Activated B cell treated with CpG ODN at 0.5 μM for 24 hours (primary cell): ENCODE measurements around the gene LRWD1. TPM values are rescaled to one million over a fixed set of nuclear protein-coding genes. Genes with fewer than 3 reads are reported as not detected.
"Not testable (repeated sequence)": the region's sequence is repeated elsewhere in the genome, so short reads cannot be mapped to it uniquely, and the experiment has no call there.

Experiments
- ATAC-seq: fragments of 200-7000 bp; cut with Tn5 transposase; one replicate; pipeline ENCODE4 v1.10.0; 2021; ENCODE audit warnings: low read depth, mild to moderate bottlenecking, moderate library complexity
- CTCF ChIA-PET: fragments of 350-600 bp; sonication (Branson Sonifier 250); formaldehyde crosslinking; loops from one replicate; lab custom pipeline; 2021; ENCODE audit warnings: antibody characterized with exemption; lab: Charles Lee
- POLR2A ChIA-PET: fragments of 350-600 bp; sonication (Branson Sonifier 250); formaldehyde crosslinking; loops from one replicate; lab custom pipeline; 2021; ENCODE audit warnings: antibody characterized with exemption; lab: Charles Lee
- DNase-seq: peaks from one replicate; pipeline ENCODE4 v3.0.0; 2022
- H3K27ac Mint-ChIP-seq: one replicate; pipeline ENCODE4 v1.8.0; 2020; ENCODE audit warnings: mixed read lengths
- H3K27me3 Mint-ChIP-seq: one replicate; pipeline ENCODE4 v1.8.0; 2021; ENCODE audit warnings: mixed read lengths
- H3K36me3 Mint-ChIP-seq: one replicate; pipeline ENCODE4 v1.8.0; 2021; ENCODE audit warnings: low read depth, mixed read lengths
- H3K4me1 Mint-ChIP-seq: one replicate; pipeline ENCODE4 v1.8.0; 2021; ENCODE audit warnings: mixed read lengths
- H3K4me3 Mint-ChIP-seq: one replicate; pipeline ENCODE4 v1.8.0; 2020; ENCODE audit warnings: mild to moderate bottlenecking, mixed read lengths
- H3K9me3 Mint-ChIP-seq: one replicate; pipeline ENCODE4 v1.8.0; 2020; ENCODE audit warnings: mixed read lengths
- intact Hi-C: fragments of 100-400 bp; cut with micrococcal nuclease; formaldehyde crosslinking; loops from one replicate; pipeline ENCODE4 v1.15.1; 2024
- total RNA-seq: library from RNA; stranded (reverse); gene quantifications from 2 replicates; pipeline ENCODE4 v1.2.3, GENCODE V29; 2022
- TF ChIP-seq, protein P1 (sequence below): fragments of 200-600 bp; IDR thresholded peaks from one replicate; pipeline ENCODE4 v1.8.0; 2022; ENCODE audit warnings: antibody characterized with exemption, mild to moderate bottlenecking

LRWD1 gene
- total RNA-seq, 1 donor from 2014 or later = 28.8 TPM

DNA sequence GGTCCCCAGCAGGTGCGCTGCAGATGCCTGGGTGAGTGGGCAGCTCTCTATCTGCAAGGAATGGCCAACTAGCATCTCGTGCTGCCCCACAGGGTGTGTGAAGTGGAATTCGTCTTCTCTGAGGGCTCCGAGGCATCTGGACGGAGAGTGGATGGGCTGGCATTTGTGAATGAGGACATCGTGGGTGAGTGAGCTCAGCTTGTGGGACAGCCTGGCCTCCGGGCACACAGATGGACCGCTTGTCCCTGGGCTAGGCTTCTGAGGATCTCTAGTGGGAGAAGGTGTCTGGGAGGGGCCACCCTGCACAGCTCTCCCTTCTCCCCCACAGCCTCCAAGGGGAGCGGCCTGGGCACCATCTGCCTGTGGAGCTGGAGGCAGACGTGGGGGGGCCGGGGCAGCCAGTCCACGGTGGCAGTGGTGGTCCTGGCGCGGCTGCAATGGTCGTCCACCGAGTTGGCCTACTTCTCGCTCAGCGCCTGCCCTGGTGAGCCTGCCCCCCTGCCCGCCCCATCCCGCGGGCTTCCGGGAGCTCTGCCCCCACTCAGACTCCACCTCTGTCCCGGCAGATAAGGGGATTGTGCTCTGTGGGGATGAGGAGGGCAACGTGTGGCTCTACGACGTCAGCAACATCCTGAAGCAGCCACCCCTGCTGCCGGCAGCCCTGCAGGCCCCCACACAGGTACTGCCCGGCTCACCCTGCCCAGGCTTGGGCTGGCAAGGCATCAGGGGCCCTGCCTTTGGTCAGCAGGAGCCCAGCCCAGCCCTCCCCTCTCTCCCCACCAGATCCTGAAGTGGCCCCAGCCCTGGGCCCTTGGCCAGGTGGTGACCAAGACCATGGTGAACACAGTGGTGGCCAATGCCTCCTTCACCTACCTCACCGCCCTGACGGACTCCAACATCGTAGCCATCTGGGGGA, 7.6 kb downstream of the LRWD1 start:
- Mint-ChIP-seq H3K36me3 (peaks cover 36% of the 10 kb centered on the region), H3K4me1 (no peaks in the 10 kb centered on the region), H3K4me3 (no peak overlapping the region), H3K9me3 (no peaks in the 10 kb centered on the region), H3K27me3 (no peaks in the 10 kb centered on the region), H3K27ac (no peak overlapping the region)
- ATAC-seq (no peak), DNase-seq (no peak)
- CTCF ChIA-PET = interaction anchor here (1.7 kb wide), 1 partner anchor 68 kb away, joined by 5 read pairs; no protein-coding TSS in a partner anchor
- TF ChIP-seq, protein P1, sequence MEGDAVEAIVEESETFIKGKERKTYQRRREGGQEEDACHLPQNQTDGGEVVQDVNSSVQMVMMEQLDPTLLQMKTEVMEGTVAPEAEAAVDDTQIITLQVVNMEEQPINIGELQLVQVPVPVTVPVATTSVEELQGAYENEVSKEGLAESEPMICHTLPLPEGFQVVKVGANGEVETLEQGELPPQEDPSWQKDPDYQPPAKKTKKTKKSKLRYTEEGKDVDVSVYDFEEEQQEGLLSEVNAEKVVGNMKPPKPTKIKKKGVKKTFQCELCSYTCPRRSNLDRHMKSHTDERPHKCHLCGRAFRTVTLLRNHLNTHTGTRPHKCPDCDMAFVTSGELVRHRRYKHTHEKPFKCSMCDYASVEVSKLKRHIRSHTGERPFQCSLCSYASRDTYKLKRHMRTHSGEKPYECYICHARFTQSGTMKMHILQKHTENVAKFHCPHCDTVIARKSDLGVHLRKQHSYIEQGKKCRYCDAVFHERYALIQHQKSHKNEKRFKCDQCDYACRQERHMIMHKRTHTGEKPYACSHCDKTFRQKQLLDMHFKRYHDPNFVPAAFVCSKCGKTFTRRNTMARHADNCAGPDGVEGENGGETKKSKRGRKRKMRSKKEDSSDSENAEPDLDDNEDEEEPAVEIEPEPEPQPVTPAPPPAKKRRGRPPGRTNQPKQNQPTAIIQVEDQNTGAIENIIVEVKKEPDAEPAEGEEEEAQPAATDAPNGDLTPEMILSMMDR = no peak
- POLR2A ChIA-PET = interaction anchor here (0.6 to 1.5 kb wide), 3 partner anchors 40 to 1602 kb away, joined by 3 to 8 read pairs (median 3); partner anchors contain the start of gene ORAI2
- intact Hi-C loops = no loop called here

DNA sequence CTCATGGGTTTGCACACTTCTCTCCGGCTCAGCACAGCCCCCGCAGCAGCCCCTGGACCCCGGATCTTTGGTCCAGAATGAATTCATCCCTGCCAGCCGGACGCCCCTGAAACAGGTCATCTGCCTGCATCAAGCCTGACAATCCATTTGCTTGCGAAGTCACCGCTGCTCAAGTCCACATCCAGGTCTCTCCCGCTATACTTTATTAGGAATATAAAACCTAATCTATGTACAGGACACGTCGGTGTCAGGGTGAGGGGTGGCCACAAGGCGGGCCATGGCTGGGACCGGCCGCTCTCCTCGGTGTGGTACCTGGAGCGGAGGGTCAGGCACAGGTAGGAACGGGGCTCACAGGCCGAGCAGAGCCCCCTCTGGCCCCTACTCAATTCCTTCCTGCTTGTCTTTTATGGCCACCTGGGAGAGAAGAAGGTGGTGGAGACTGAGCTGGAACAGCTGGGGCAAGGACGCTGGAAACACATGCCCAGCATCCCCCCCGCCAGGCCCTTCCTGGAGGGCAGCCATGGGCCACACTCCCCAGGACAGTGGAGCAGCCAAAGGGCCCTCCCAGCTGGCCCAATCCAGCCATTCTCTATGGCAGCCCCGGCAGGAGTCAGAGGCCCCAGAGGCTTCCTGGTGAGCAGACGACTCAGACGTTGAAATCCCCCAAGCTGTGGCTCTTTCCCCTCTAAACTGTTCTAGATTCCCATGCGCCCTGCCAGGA, 8.6 kb downstream of the LRWD1 start:
- CTCF ChIA-PET = interaction anchor here (1.7 kb wide), 1 partner anchor 69 kb away, joined by 5 read pairs; no protein-coding TSS in a partner anchor
- TF ChIP-seq, protein P1 = no peak
- Mint-ChIP-seq H3K27me3 (no peaks in the 10 kb centered on the region), H3K36me3 (peaks cover 33% of the 10 kb centered on the region), H3K9me3 (no peaks in the 10 kb centered on the region), H3K27ac (no peak overlapping the region), H3K4me1 (no peaks in the 10 kb centered on the region), H3K4me3 (no peak overlapping the region)
- POLR2A ChIA-PET = interaction anchor here (1.0 kb wide), 1 partner anchor 69 kb away, joined by 3 read pairs; no protein-coding TSS in a partner anchor
- intact Hi-C loops = no loop called here
- no peak for DNase-seq
- ATAC-seq = no peak

DNA sequence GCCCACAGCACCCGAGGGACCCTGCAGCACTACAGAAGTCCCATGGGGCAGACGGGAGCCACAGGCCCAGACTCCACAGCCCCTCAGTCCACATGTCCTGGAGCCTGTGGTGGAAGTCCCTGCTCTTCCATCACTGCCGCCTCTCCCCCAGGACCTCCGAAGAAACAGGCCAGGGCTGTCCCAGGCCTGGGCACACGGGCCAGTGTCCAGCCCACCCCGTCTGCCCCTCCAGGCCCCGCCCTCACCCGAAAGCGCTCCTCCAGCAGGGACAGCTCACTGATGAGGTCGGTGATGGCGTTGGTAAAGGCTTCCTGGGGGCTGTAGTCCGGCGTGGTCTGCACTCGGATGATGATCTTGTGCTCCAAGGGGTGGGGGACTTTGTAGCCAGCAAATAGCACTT, 9.3 kb downstream of the LRWD1 start:
- CTCF ChIA-PET, H3K27ac Mint-ChIP-seq, DNase-seq, H3K9me3 Mint-ChIP-seq, intact Hi-C loops, ATAC-seq, H3K4me3 Mint-ChIP-seq, H3K4me1 Mint-ChIP-seq, H3K27me3 Mint-ChIP-seq, POLR2A ChIA-PET: not testable (repeated sequence)
- H3K36me3 Mint-ChIP-seq = peaks cover 31% of the 10 kb centered on the region

DNA sequence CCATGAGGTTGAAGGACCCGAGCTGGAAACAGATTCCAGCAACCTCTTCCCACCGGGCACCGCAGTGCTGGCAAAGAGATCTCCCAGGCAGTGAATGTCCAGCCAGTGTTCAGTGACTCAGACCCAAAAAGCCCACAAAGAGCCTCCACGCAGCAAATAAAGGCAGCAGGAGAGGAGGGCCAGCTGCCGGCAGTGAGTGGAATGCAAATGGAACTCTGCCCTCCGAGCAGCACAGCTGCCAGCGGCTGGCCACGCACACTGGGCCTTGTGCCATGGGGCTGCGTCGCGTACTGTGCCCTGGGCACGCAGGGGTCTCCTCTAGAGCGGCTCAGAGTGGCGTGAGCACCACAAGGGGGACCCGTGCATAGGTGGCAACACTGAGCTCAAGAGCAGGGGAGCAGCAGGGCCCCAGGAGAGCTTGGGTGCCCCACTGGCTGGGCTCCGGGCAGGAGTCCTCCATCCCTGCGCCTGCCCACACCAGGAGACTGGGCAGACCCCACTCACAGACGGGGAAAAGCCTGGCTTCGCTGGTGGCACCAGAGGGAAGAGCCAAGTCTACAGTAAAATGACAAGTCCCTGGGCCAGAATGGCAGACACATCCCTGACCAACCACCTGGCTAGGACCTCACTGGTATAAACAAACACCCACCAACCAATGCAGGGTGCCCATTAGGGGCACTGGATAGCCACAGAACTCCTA, 10.1 kb downstream of the LRWD1 start:
- CTCF ChIA-PET, H3K4me3 Mint-ChIP-seq, H3K27ac Mint-ChIP-seq, ATAC-seq, POLR2A ChIA-PET, H3K4me1 Mint-ChIP-seq, H3K27me3 Mint-ChIP-seq, H3K9me3 Mint-ChIP-seq, intact Hi-C loops: not testable (repeated sequence)
- peaks cover 31% of the 10 kb centered on the region for H3K36me3 Mint-ChIP-seq
- DNase-seq = peak; percentile 10

DNA sequence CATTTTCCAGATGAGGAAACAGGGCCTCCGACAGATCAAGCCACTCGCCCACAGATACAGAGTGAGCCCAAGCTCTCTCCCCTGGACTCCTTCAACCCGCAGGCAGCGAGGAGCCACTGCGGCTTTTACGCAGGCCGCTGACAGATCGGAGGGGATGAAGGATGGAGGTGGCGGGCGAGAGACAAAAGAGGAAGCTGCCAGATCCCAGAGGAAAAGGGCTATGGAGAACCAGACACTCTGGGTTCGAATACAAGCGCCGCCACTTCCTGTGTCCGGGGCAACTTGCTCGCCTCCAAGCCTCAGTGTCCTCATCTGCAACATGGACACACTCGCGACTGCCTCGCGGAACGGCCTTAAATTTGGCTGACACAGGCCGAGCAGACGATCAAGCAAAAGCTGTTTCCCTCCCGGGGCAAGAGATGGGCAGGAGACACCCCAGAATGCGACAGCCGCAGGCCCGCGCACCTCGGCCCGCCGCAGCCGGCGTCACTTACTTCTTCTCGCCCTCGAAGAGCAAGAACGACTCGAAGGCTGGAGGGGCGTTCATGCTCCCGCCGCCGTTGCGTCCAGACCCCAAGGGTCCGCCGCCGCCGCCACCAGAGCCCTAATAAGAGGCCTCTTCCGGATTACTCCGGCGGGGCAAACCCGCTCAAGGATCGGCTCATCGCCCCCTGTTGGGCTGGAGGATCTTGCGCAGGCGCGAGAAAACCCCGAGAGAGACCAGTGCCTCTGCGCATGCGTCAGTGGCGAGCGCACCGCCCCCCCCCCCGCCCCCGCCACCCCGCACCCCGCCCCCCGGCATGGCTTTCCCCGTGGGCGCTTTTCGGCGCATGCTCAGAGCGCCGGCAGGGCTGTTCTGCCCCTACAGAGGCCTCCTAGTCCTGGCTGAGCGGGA, 13.8 kb downstream of the LRWD1 start, which contains the start of gene POLR2J:
Gene POLR2J, minus strand, starts transcription at position 609 of the 895 bp plus-strand sequence. Its CDS starts 62 bp downstream, at position 547.
- DNase-seq (peak; percentile 74), ATAC-seq (peak; percentile 94)
- H3K4me1 Mint-ChIP-seq, intact Hi-C loops, H3K27me3 Mint-ChIP-seq, H3K9me3 Mint-ChIP-seq, POLR2A ChIA-PET, CTCF ChIA-PET, H3K36me3 Mint-ChIP-seq: not testable (repeated sequence)
- H3K27ac Mint-ChIP-seq = peak within 1 kb of the TSS; percentile 86
- H3K4me3 Mint-ChIP-seq = peak within 1 kb of the TSS; percentile 90

DNA sequence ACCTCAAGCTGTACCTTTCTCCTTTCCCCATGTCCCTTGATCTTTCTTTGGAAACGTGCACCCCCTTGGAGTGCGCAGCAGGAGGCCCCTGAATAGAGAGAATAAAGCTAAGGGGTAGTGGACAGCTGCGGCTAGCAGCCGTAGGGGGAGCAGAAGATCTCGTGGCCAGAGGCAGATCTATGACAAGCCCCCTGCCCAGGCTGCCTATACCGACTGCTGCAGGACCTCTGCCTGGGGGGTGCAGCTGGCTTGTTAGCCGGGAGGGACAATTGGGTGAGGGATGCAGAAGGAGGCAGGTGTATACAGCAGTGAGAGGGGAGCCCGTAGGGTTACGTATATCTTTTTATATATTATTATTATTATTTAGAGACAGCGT, 14.4 kb downstream of the LRWD1 start:
- intact Hi-C loops, H3K27ac Mint-ChIP-seq, H3K27me3 Mint-ChIP-seq, H3K36me3 Mint-ChIP-seq, CTCF ChIA-PET, H3K4me1 Mint-ChIP-seq, H3K4me3 Mint-ChIP-seq, DNase-seq, POLR2A ChIA-PET, H3K9me3 Mint-ChIP-seq: not testable (repeated sequence)
- ATAC-seq = peak; percentile 12

DNA sequence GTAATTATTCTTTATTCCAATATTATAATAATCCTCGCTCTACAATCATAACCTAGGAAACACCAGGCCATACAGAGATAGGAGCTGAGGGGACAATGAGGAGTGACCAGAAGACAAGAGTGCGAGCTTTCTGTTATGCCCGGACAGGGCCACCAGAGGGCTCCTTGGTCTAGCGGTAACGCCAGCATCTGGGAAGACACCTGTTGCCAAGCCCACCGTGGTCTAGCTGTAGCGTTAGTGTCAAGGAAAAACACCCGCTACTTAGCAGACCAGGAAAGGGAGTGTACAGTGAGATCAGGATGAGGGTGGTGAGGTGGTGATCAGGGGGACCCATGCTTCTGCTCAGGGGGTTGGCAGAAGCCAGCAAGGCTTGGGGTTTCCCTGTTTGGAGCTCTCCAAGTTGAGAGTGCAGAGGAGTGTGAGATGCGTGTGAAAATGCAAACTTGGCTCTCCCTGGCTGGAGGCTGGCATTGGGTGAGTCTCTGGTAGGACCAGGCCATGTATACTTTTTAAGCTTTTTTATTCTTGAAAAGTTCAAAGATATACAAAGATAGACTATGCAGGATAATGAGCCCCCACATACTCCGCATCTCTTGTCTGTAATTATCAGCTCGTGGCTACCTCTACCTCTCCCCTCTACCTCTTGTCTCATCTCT, 15.3 kb downstream of the LRWD1 start:
- H3K27ac Mint-ChIP-seq = not testable (repeated sequence)

DNA sequence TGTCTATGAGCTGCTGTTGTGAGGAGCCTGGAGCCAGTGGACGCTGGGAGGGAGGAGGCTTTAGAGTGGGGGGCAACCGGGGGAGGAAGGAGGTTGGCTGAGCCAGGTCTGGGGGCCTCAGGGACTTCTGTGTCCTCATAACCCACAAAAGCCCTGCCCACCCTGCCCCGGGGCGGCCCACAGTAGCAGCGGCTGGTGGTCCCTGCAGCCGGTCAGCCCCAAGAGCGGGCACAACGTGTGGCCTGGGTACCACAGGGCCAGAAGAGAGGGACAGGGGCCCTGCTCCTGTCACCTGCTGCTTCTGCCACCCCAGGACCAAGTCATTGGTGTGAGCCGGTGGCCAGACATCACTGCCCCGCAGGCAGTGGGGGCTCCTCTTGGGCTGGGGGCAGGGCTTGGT, 17.2 kb downstream of the LRWD1 start:
- H3K4me3 Mint-ChIP-seq, POLR2A ChIA-PET, H3K9me3 Mint-ChIP-seq, H3K4me1 Mint-ChIP-seq, ATAC-seq, CTCF ChIA-PET, H3K27ac Mint-ChIP-seq, intact Hi-C loops, H3K36me3 Mint-ChIP-seq, DNase-seq, H3K27me3 Mint-ChIP-seq: not testable (repeated sequence)

More for the DNA sequence above, 15.3 kb downstream of the LRWD1 start:
- H3K9me3 Mint-ChIP-seq, H3K27me3 Mint-ChIP-seq, ATAC-seq, CTCF ChIA-PET, intact Hi-C loops, H3K4me3 Mint-ChIP-seq, POLR2A ChIA-PET, H3K36me3 Mint-ChIP-seq, H3K4me1 Mint-ChIP-seq: not testable (repeated sequence)
- DNase-seq = peak; percentile 31
